ENCODE data around the gene SRMS.
A peak's percentile ranks its signal among the peaks of the same experiment; 100 is the strongest.
"Not testable (repeated sequence)": the region's sequence is repeated elsewhere in the genome, so short reads cannot be mapped to it uniquely, and the experiment has no call there.

Gene SRMS

GRCh38 chr20:63519668-63520503, 27.7 kb downstream of the SRMS start:
- no peak for DNase-seq

DNA sequence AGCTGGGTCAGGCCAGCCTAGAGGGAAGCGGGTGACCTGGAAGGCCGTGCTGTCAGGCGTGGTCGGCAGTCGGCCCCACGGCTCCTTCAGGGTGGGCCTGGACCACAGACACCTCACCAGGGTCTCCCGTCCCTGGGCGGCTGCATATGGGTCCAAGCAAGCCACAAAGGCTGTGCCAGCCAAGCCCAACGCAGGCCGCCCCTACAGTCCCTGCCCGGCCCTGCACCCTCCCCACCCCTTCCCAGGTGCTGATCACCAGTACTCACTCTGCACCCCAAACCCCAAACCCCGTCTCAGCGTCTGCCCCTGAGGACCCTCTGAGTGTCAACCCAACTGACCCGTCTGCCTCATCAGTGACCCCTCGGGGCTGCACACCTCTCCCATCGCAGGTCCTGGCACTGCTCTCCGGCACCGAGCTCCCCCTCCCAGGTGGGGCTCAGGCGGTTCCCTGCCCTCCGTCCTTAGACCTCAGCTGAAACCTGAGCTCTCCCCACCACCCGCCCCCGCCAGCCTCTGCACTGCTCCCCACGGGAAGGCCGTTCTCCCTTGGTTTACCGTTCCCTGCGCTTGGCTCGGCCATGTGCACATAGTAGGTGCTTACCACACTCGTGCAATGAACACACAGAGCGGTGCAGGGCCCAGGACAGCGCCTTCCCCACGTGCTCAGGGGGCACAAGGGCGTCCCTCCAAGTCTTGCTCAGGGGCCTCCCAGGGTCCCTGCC, 28.4 kb downstream of the SRMS start:
- DNase-seq: no peak

DNA sequence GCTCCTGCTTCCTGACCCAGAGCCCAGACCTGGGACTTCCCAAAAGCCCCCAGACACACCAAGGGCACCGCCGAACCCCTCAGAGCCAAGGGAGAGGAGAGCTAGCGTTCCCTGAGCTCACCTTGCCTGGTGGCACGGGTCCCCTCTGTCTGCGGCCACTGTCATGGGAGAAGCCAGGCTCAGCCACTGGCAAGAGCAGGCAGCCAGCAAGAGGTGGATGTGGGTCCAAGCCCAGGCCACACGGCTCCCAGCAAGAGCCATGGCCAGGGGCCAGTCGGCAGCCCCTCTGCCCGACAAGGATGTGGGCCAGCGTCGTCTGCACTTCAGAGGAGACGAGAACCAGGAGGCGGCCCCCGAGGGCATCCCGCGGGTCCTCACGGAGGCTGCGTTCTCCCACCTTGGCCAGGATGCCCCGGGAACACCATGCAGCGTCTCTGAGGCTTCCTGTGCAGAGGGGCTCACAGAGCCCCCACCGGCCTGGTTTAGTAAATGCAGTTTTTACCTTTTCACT, 29.1 kb downstream of the SRMS start:
- no peak for DNase-seq

GRCh38 chr20:63517376-63518309, 29.9 kb downstream of the SRMS start:
- DNase-seq: no peak

DNA sequence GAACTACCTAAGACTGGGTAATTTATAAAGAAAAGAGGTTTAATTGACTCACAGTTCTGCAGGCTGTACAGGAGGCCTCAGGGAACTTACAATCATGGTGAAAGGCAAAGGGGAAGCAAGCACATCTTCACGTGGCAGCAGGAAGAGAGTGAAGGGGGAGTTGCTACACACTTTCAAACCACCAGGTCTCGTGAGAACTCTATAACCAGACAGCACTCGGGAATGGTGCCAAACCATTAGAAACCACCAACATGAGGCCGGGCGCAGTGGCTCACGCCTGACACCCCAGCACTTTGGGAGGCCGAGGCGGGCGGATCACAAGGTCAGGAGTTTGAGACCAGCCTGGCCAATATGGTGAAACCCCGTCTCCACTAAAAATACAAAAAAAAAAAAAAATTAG, 33.0 kb downstream of the SRMS start:
- DNase-seq: not testable (repeated sequence)

DNA sequence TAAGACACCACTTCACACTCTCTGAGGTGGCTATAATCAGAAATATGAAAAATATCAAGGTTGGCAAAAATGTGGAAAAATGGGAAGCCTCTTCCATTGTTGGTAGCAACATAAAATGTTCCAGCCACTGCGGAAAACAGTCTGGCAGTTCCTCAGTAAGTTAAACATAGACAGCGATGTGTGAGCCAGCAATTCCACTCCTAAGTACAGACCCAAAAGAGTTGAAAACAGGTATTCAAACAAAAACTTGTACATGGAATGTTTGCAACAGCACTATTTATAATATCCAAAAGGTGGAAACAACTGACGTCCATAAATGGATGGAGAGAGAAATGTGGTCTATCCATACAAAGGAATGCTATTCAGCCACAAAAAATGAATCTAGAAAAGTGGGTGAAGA, 34.3 kb downstream of the SRMS start:
- no peak for DNase-seq

GRCh38 chr20:63509088-63509564, 38.4 kb downstream of the SRMS start:
- DNase-seq: no peak

- no peak for DNase-seq
These were observed 39.3 kb downstream of the SRMS start for GRCh38 chr20:63508072-63508768.

GRCh38 chr20:63507083-63507743, 40.3 kb downstream of the SRMS start:
- DNase-seq: no peak

DNA sequence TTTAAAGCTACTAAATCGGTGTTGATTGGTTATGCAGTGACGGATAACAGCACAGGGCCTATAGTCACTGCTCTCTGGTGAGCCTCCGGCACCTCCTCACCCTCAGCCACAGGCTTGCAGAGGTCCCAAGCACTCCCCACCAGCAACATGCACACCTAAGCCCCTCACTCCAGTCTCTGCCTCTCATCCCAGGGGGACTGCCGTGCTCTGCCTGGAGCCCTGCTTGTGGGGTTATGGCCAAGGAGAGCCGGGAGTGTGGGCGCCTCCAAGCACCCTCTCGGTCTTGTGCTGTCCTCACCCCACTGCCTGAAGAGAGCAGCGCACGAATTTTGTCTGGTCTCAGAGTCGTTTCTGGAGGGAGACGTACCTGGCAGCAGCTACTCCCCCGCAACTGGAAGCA, 41.8 kb downstream of the SRMS start:
- DNase-seq: no peak

DNA sequence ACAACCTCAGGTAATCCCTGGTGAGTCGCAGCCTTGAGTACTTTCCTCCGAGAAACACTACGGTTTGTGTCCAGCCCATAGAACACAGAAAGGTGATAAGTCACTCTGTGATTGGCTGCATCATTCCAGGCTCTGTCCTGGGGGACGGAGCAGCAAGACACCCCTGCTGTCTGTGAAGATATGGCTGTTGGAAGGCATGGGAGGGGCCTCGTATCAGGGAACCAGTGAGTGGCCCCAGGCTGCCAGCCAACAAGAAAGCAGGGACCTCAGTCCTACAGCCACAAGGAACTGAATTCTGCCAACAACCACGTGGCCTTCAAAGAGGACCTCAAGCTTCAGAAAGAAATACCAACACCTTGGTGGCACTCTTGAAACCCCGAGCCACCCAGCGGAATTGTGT, 42.3 kb downstream of the SRMS start:
- no peak for DNase-seq

GRCh38 chr20:63504642-63505041, 42.9 kb downstream of the SRMS start:
- DNase-seq: no peak

DNA sequence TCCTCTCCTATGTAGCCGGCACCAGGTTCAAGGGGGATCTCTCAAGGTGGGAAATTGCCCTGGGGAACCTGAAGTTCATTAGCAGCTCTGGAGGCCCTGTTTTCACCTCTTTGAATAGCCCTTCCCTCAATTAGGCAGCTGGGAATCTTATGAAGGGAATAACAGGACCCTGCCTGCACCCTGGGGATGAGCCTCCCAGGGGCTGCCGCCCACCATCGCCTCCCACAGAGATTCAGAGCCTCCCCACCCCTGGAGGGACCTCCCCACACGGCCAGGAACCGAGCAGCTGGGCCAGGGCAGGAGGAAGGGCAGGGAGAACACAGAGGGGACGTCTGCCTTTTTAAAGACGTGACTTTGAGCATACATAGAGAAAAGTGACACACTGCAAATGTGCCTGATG, 44.0 kb downstream of the SRMS start:
- no peak for DNase-seq

DNA sequence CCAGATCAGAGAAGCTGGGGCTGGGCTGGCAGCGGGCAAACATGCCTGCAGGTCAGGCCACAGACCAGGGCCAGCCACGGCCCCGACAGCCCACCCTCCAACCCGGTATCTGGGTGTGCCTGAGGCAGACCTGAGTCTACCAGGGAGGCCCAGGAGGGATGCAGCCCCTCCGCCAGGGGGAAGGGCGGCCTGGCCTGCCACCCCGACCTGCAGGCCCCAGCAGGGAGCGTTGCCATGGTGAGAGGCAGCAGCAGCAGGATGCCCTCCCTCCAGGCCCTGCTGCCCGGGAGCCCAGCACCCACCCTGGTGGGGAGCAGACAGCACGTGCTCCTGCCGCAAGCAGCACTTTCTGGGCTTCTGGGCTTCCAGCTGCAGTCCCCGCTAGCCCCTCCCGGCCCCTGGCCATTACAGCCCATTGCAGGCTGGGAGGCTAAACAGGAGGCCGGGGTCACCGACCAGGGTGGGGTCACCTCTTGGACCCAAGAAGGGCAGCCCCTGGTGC, 44.8 kb downstream of the SRMS start:
- peak; percentile 48 for DNase-seq

- no peak for DNase-seq
These were observed 45.5 kb downstream of the SRMS start for GRCh38 chr20:63501818-63502670.

DNA sequence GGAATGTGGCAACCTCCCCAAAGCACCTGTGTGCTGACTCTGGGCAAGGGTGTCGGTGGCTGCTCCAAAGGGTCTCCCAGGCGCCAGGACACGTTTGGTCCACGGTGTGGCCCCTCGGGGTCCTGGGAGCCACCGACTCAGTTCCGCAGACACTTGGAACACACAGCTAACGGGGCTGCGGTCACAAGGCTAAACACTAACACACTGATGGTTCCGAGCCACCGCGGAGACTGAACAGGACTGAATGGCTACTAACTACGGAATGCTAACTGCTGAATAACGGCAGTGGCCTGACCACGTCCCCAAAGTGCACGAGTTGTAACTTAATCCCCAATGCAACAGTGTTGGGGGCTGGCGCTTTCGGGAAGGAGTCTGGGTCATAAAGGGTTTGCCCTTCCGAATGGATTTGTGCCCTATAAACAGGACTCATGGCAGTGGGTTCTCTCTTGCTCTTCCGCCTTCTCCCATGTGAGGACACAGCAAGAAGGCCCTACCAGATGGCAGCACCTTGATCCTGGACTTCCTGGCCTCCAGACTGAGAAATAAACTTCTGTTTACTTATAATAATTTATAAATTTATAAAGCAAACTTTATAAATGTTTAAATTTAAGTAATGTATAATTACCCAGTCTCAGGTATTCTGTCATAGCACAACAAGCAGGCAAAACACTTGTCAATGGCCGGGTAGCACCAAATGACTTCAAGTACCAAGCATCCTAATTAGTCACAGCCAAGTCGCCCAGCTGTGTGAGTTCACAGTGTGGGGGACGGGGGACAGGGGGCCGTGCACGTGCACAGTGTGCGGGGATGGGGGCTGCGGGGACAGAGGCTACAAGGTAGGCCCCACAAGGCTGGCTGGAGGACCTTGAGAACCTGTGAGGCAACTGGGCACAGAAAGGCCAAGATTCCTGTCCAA, 46.4 kb downstream of the SRMS start:
- DNase-seq: no peak

- DNase-seq: no peak
These were observed 47.2 kb downstream of the SRMS start for GRCh38 chr20:63500151-63500901.

GRCh38 chr20:63499338-63499969, 48.1 kb downstream of the SRMS start:
- no peak for DNase-seq
